Measurements from ENCODE around the gene TNFAIP3.
"Not testable (repeated sequence)": the region's sequence is repeated elsewhere in the genome, so short reads cannot be mapped to it uniquely, and the experiment has no call there.

Gene TNFAIP3

GRCh38 chr6:137866914-137867684, at the start of gene TNFAIP3:
TNFAIP3 (plus strand) TSS chr6:137867259; CDS start chr6:137871228, 3,969 bp downstream.
- peak; percentile 94 for DNase-seq

GRCh38 chr6:137818440-137818839, 48.6 kb upstream of the TNFAIP3 start:
- no peak for DNase-seq

- no peak for DNase-seq
Measured at GRCh38 chr6:137819740-137820139, 47.3 kb upstream of the TNFAIP3 start.

GRCh38 chr6:137820425-137820824, 46.6 kb upstream of the TNFAIP3 start:
- DNase-seq = no peak

- DNase-seq = no peak
Measured at GRCh38 chr6:137820952-137821351, 46.1 kb upstream of the TNFAIP3 start.

GRCh38 chr6:137821491-137821890, 45.6 kb upstream of the TNFAIP3 start:
- no peak for DNase-seq

GRCh38 chr6:137823826-137824555, 43.1 kb upstream of the TNFAIP3 start:
- peak; percentile 46 for DNase-seq

GRCh38 chr6:137824556-137824879, 42.5 kb upstream of the TNFAIP3 start:
- DNase-seq = no peak

GRCh38 chr6:137824896-137825295, 42.2 kb upstream of the TNFAIP3 start:
- no peak for DNase-seq

- DNase-seq = no peak
Measured at GRCh38 chr6:137827411-137827940, 39.6 kb upstream of the TNFAIP3 start.

- no peak for DNase-seq
Measured at GRCh38 chr6:137827977-137828810, 38.9 kb upstream of the TNFAIP3 start.

GRCh38 chr6:137829641-137830083, 37.4 kb upstream of the TNFAIP3 start:
- peak; percentile 5 for DNase-seq

GRCh38 chr6:137830511-137830911, 36.5 kb upstream of the TNFAIP3 start:
- no peak for DNase-seq

- DNase-seq = no peak
Measured at GRCh38 chr6:137832110-137832509, 34.9 kb upstream of the TNFAIP3 start.

- no peak for DNase-seq
Measured at GRCh38 chr6:137834508-137834907, 32.6 kb upstream of the TNFAIP3 start.

GRCh38 chr6:137836788-137837187, 30.3 kb upstream of the TNFAIP3 start:
- DNase-seq = no peak

GRCh38 chr6:137838090-137838489, 29.0 kb upstream of the TNFAIP3 start:
- not testable (repeated sequence) for DNase-seq

GRCh38 chr6:137838597-137838996, 28.5 kb upstream of the TNFAIP3 start:
- not testable (repeated sequence) for DNase-seq

- no peak for DNase-seq
Measured at GRCh38 chr6:137839076-137839475, 28.0 kb upstream of the TNFAIP3 start.

GRCh38 chr6:137840252-137840651, 26.8 kb upstream of the TNFAIP3 start:
- DNase-seq = no peak

GRCh38 chr6:137843211-137843610, 23.8 kb upstream of the TNFAIP3 start:
- no peak for DNase-seq

GRCh38 chr6:137844327-137844726, 22.7 kb upstream of the TNFAIP3 start:
- DNase-seq = not testable (repeated sequence)

- DNase-seq = not testable (repeated sequence)
Measured at GRCh38 chr6:137844773-137845172, 22.3 kb upstream of the TNFAIP3 start.

Data from DMS53 (cell line).